GM10248 (cell line): ENCODE measurements around the gene HYOU1.
A peak's percentile ranks its signal among the peaks of the same experiment; 100 is the strongest.
"Not testable (repeated sequence)": the region's sequence is repeated elsewhere in the genome, so short reads cannot be mapped to it uniquely, and the experiment has no call there.

Source experiments
- CTCF ChIA-PET: fragments of 300-600 bp; sonication (Branson Sonifier 250); formaldehyde crosslinking; extraction: SDS; loops from one replicate; lab custom pipeline; 2021; ENCODE audit warnings: antibody characterized with exemption; lab: Yijun Ruan, JAX
- POLR2A ChIA-PET: fragments of 350-650 bp; sonication (Branson Sonifier 250); formaldehyde crosslinking; extraction: SDS; loops from one replicate; lab custom pipeline; 2020; ENCODE audit warnings: antibody characterized with exemption; lab: Yijun Ruan, JAX
- DNase-seq: peaks from one replicate; pipeline ENCODE4 v3.0.0; 2012; ENCODE audit errors: extremely low spot score
- CTCF ChIP-seq: IDR thresholded peaks from 2 replicates; pipeline ENCODE4 v1.5.1; 2012; ENCODE audit warnings: mild to moderate bottlenecking, low read depth; ENCODE audit errors: extremely low read depth, missing control alignments, control extremely low read depth

Gene HYOU1

GRCh38 chr11:119078675-119079420 is 21.8 kb upstream of the HYOU1 start:
- DNase-seq, result no peak
- POLR2A ChIA-PET, result interaction anchor here (1.0 to 2.4 kb wide), 2 partner anchors 11 to 15 kb away, joined by 3 to 9 read pairs; partner anchors contain the start of gene VPS11
- TF ChIP-seq CTCF, result no peak
- CTCF ChIA-PET, result interaction anchor here (0.8 to 1.5 kb wide), 5 partner anchors 11 to 30 kb away, joined by 3 to 4 read pairs (median 3); partner anchors contain the start of gene VPS11

GRCh38 chr11:119077839-119078238 is 20.8 kb upstream of the HYOU1 start:
- POLR2A ChIA-PET, result interaction anchor here (2.4 kb wide), 1 partner anchor 10 kb away, joined by 9 read pairs; the partner anchor contains the start of gene VPS11
- CTCF ChIA-PET, result interaction anchor here (0.8 to 1.5 kb wide), 4 partner anchors 10 to 29 kb away, joined by 3 to 4 read pairs (median 4); partner anchors contain the start of gene VPS11
- TF ChIP-seq CTCF, result no peak
- DNase-seq, result no peak

- no peak for TF ChIP-seq CTCF
- ChIA-PET POLR2A (interaction anchor here (0.6 to 1.5 kb wide), 12 partner anchors 10 to 42 kb away, joined by 3 to 31 read pairs (median 4); partner anchors contain the start of genes HMBS and HYOU1), CTCF (interaction anchor here (0.7 to 4.8 kb wide), 14 partner anchors 11 to 258 kb away, joined by 3 to 39 read pairs (median 4); partner anchors contain the start of genes C2CD2L and HYOU1)
- peak; percentile 99 for DNase-seq
Measured at GRCh38 chr11:119067371-119068222, 10.6 kb upstream of the HYOU1 start, which contains the start of gene VPS11. TSS of gene VPS11 (plus strand) at chr11:119067818. CDS start at chr11:119067824, 6 bp downstream.

- ChIA-PET CTCF (interaction anchor here (0.8 to 4.8 kb wide), 7 partner anchors 8 to 273 kb away, joined by 3 to 39 read pairs (median 4); partner anchors contain the start of gene HYOU1), POLR2A (no interaction called here)
- DNase-seq, result peak; percentile 50
- peak; percentile 56 for TF ChIP-seq CTCF
Measured at GRCh38 chr11:119065369-119065768, 8.4 kb upstream of the HYOU1 start.

GRCh38 chr11:119062779-119063178 is 5.8 kb upstream of the HYOU1 start:
- no peak for DNase-seq
- ChIA-PET CTCF (interaction anchor here (1.0 to 1.2 kb wide), 3 partner anchors 24 to 258 kb away, joined by 3 to 4 read pairs (median 3); a partner anchor contains a TSS), POLR2A (no interaction called here)
- TF ChIP-seq CTCF, result no peak

- no peak for DNase-seq
- POLR2A ChIA-PET, result no interaction called here
- CTCF ChIA-PET, result interaction anchor here (1.1 to 1.3 kb wide), 3 partner anchors 12 to 277 kb away, joined by 3 read pairs; no protein-coding TSS in a partner anchor
- no peak for TF ChIP-seq CTCF
Measured at GRCh38 chr11:119061256-119061655, 4.3 kb upstream of the HYOU1 start.

- DNase-seq, POLR2A ChIA-PET: not testable (repeated sequence)
- CTCF ChIA-PET, result interaction anchor here (0.8 to 1.2 kb wide), 2 partner anchors 8 to 265 kb away, joined by 3 read pairs; no protein-coding TSS in a partner anchor
Measured at GRCh38 chr11:119059128-119059527, 2.1 kb upstream of the HYOU1 start.
